ENCODE measurements around the gene APOH. TPM values are rescaled to one million over a fixed set of nuclear protein-coding genes. Genes with fewer than 3 reads are reported as not detected.

APOH gene
- total RNA-seq, 1 donor from 2014 or later = not detected

- Mint-ChIP-seq H3K27ac (no peak overlapping the region), H3K27me3 (ENCODE audit: insufficient read depth, low read depth) (no peaks in the 10 kb centered on the region), H3K36me3 (no peaks in the 10 kb centered on the region), H3K4me3 (no peak overlapping the region), H3K4me1 (peaks cover 18% of the 10 kb centered on the region), H3K9me3 (peaks cover 7% of the 10 kb centered on the region)
- Histone ChIP-seq H3K9ac (no peak overlapping the region), H4K20me1 (ENCODE audit: low read depth) (no peaks in the 10 kb centered on the region), H3K27me3 (no peaks in the 10 kb centered on the region), H2AFZ (replicated peaks) (no peak overlapping the region), H3K79me2 (ENCODE audit: low read depth) (no peaks in the 10 kb centered on the region), H3K9me3 (ENCODE audit: low read depth) (no peaks in the 10 kb centered on the region), H3K4me1 (no peaks in the 10 kb centered on the region), H3K4me2 (no peak overlapping the region), H3K36me3 (no peaks in the 10 kb centered on the region), H3K27ac (no peak overlapping the region), H3K4me3 (no peak overlapping the region), H3F3A (ENCODE audit: low read depth) (no peaks in the 10 kb centered on the region)
- TF ChIP-seq CTCF (IDR thresholded peaks at IDR 0.05) (no peak), EZH2phosphoT487 (IDR thresholded peaks at IDR 0.05) (no peak), EZH2 (IDR thresholded peaks at IDR 0.05) (no peak)
- DNase-seq (ENCODE audit: low spot score) = no peak
Observed at GRCh38 chr17:66198242-66198641, 31.0 kb downstream of the APOH start.

GRCh38 chr17:66192378-66192687, 36.9 kb downstream of the APOH start:
- no peak overlapping the region for H3K27ac ChIP-seq

GRCh38 chr17:66191593-66192377, 37.4 kb downstream of the APOH start, which contains the start of gene CEP112:
Gene CEP112 (minus strand): TSS chr17:66192133.
- H3K27ac ChIP-seq = no peak within 1 kb of the TSS
- H3K27me3 ChIP-seq = no peaks in the 10 kb centered on the region
- Mint-ChIP-seq H3K27me3 (ENCODE audit: insufficient read depth, low read depth) (peaks cover 3% of the 10 kb centered on the region), H3K4me3 (peak within 1 kb of the TSS; percentile 95), H3K4me1 (peaks cover 24% of the 10 kb centered on the region), H3K27ac (peak within 1 kb of the TSS; percentile 72), H3K9me3 (no peaks in the 10 kb centered on the region), H3K36me3 (no peaks in the 10 kb centered on the region)
- peak within 1 kb of the TSS; percentile 65 for H2AFZ ChIP-seq (replicated peaks)
- H3K79me2 ChIP-seq (ENCODE audit: low read depth) = peaks cover 29% of the 10 kb centered on the region
- peak within 1 kb of the TSS; percentile 82 for H3K4me2 ChIP-seq
- H3K9me3 ChIP-seq (ENCODE audit: low read depth) = no peaks in the 10 kb centered on the region
- DNase-seq (ENCODE audit: low spot score) = peak; percentile 98
- peaks cover 20% of the 10 kb centered on the region for H4K20me1 ChIP-seq (ENCODE audit: low read depth)
- no peak within 1 kb of the TSS for H3K9ac ChIP-seq
- H3K4me1 ChIP-seq = peaks cover 15% of the 10 kb centered on the region
- H3K36me3 ChIP-seq = no peaks in the 10 kb centered on the region
- TF ChIP-seq EZH2 (IDR thresholded peaks at IDR 0.05) (no peak), EZH2phosphoT487 (IDR thresholded peaks at IDR 0.05) (no peak), CTCF (IDR thresholded peaks at IDR 0.05) (no peak)
- H3F3A ChIP-seq (ENCODE audit: low read depth) = peaks cover 4% of the 10 kb centered on the region
- H3K4me3 ChIP-seq = peak within 1 kb of the TSS; percentile 64

More at GRCh38 chr17:66192378-66192687, 36.9 kb downstream of the APOH start:
- Mint-ChIP-seq H3K27ac (peak overlapping the region; percentile 72), H3K9me3 (peaks cover 1% of the 10 kb centered on the region), H3K36me3 (no peaks in the 10 kb centered on the region), H3K4me1 (peaks cover 24% of the 10 kb centered on the region), H3K4me3 (peak overlapping the region; percentile 95), H3K27me3 (ENCODE audit: insufficient read depth, low read depth) (peaks cover 3% of the 10 kb centered on the region)
- Histone ChIP-seq H3K9ac (no peak overlapping the region), H3K27me3 (no peaks in the 10 kb centered on the region), H3K36me3 (no peaks in the 10 kb centered on the region), H2AFZ (replicated peaks) (peak overlapping the region; percentile 60), H3K4me2 (peak overlapping the region; percentile 71), H3F3A (ENCODE audit: low read depth) (peaks cover 4% of the 10 kb centered on the region), H4K20me1 (ENCODE audit: low read depth) (peaks cover 19% of the 10 kb centered on the region), H3K79me2 (ENCODE audit: low read depth) (peaks cover 29% of the 10 kb centered on the region), H3K4me1 (peaks cover 15% of the 10 kb centered on the region), H3K9me3 (ENCODE audit: low read depth) (no peaks in the 10 kb centered on the region), H3K4me3 (peak overlapping the region; percentile 64)
- TF ChIP-seq CTCF (IDR thresholded peaks at IDR 0.05) (no peak), EZH2phosphoT487 (IDR thresholded peaks at IDR 0.05) (no peak), EZH2 (IDR thresholded peaks at IDR 0.05) (no peak)
- no peak for DNase-seq (ENCODE audit: low spot score)
